ENCODE data around the gene RAB22A. TPM values are rescaled to one million over a fixed set of nuclear protein-coding genes. Genes with fewer than 3 reads are reported as not detected.

RAB22A gene
- 7.1 and 8.1 TPM in 2 replicates for total RNA-seq

GRCh38 chr20:58309591-58310290, at the start of gene RAB22A:
Gene RAB22A, plus strand, starts transcription at chr20:58309715. Its CDS starts 262 bp downstream, at chr20:58309977.

GRCh38 chr20:58388882-58389323, 79.4 kb downstream of the RAB22A start, which contains the start of gene VAPB:
Gene VAPB, plus strand, starts transcription at chr20:58389229. Its CDS starts 231 bp downstream, at chr20:58389460.

Other genes starting within 250 kb of the RAB22A start
- gene ANKRD60, start 81.1 kb upstream of the RAB22A start, total RNA-seq, result not detected in 2 replicates
- gene VAPB, start 79.5 kb downstream of the RAB22A start, total RNA-seq, result 6.9 and 7.3 TPM in 2 replicates
- gene APCDD1L, start 205.7 kb downstream of the RAB22A start, total RNA-seq, result 2.7 and 4.2 TPM in 2 replicates

All from bronchus fibroblast of lung (primary cell).